Gastroesophageal sphincter (tissue), 4 donors: Measurements from ENCODE around the gene APOL4. TPM values are rescaled to one million over a fixed set of nuclear protein-coding genes. Genes with fewer than 3 reads are reported as not detected.
"Not testable (repeated sequence)": the region's sequence is repeated elsewhere in the genome, so short reads cannot be mapped to it uniquely, and the experiment has no call there.

ENCODE experiments used
- ATAC-seq: fragments of 150-250 bp; one replicate; pipeline ENCODE4 v1.9.1; 2016; ENCODE audit warnings: mild to moderate bottlenecking, moderate library complexity
- H3K27ac ChIP-seq, 4 donors: fragments of 200-600 bp; sonication (generic) in 3 of 4; 1 replicate in 3 of 4; 2 replicates in 1 of 4; pipeline ENCODE4 v1.5.1; 2016 to 2019
- H3K27me3 ChIP-seq: fragments of 200-600 bp; sonication (generic); one replicate; pipeline ENCODE4 v1.5.1; 2019
- H3K36me3 ChIP-seq, 2 donors: fragments of 200-600 bp; sonication (generic); one replicate each; pipeline ENCODE4 v1.5.1; 2019; ENCODE audit warnings: control low read depth in 1 of 2
- H3K4me1 ChIP-seq, 3 donors: fragments of 200-600 bp; sonication (generic); 1 replicate in 2 of 3; 2 replicates in 1 of 3; pipeline ENCODE4 v1.5.1; 2016 to 2019; ENCODE audit warnings: control low read depth in 2 of 3
- H3K4me3 ChIP-seq, 2 donors: fragments of 200-600 bp; sonication (generic); one replicate each; pipeline ENCODE4 v1.5.1; 2019; ENCODE audit warnings: mild to moderate bottlenecking in 1 of 2, moderate library complexity in 1 of 2
- H3K9me3 ChIP-seq, 3 donors: fragments of 200-600 bp; sonication (generic); one replicate each; pipeline ENCODE4 v1.5.1; 2017 to 2019; ENCODE audit warnings: control low read depth in 2 of 3
- CTCF ChIP-seq, 4 experiments: fragments of 200-600 bp in 2 of 4; fragments of 450-650 bp in 2 of 4; sonication (generic) in 1 of 4; IDR thresholded peaks; one replicate each; pipeline ENCODE4 v1.5.1; 2017 to 2019; ENCODE audit warnings: antibody characterized with exemption in 4 of 4, mild to moderate bottlenecking in 2 of 4, moderate library complexity in 2 of 4
- EP300 ChIP-seq: sonication (generic); formaldehyde crosslinking; IDR thresholded peaks from one replicate; pipeline ENCODE4 v1.6.1; 2017; ENCODE audit warnings: antibody characterized with exemption, mild to moderate bottlenecking
- POLR2A ChIP-seq, 2 donors: fragments of 450-650 bp; IDR thresholded peaks; one replicate each; pipeline ENCODE4 v1.6.1; 2017; ENCODE audit warnings: antibody characterized with exemption in 2 of 2, mild to moderate bottlenecking in 2 of 2, moderate library complexity in 1 of 2
- POLR2AphosphoS5 ChIP-seq: sonication (generic); formaldehyde crosslinking; IDR thresholded peaks from one replicate; pipeline ENCODE4 v1.6.1; 2017; ENCODE audit warnings: antibody characterized with exemption
- WGBS, 2 donors: methylation state at CpG; one replicate each; pipeline ENCODE4 v1.1.5; 2018; ENCODE audit warnings: low coverage in 1 of 2; 5-methylcytosine and 5-hydroxymethylcytosine counted together
- total RNA-seq, 4 donors: library from RNA; depleted of rRNA; stranded (reverse); fragments of >200 nt; gene quantifications; one replicate each; pipeline ENCODE4 v1.1.0, GENCODE V29; 2016

Gene APOL4
- total RNA-seq, 4 donors from 2014 or later: 1.1 to 18.8 (median 5.4) TPM

DNA sequence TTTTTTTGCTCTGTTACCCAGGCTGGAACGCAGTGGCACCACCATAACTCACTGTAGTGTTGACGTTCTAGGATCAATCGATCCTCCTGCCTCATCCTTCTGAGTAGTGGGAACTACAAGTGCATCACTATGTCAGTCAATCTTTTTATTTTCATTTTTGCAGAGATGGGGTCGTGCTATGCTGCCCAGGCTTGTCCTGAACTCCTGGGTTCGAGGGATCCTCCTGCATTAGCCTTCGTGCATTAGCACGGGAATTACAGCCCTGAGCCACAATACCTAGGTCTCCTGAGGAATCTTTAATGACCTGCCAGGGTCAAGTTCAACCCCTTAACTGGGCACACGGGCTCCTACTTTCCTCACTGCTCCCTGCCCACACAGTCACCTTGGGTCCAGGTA lies 45.5 kb downstream of the APOL4 start:
- peak overlapping the region; percentile 15 to 53 for H3K4me3 ChIP-seq
- no peaks in the 10 kb centered on the region for H3K36me3 ChIP-seq
- ATAC-seq: no peak
- no peaks in the 10 kb centered on the region for H3K27me3 ChIP-seq
- peak overlapping the region; percentile 58 to 93 (median 88) for H3K27ac ChIP-seq
- H3K9me3 ChIP-seq: no peaks in the 10 kb centered on the region
- TF ChIP-seq POLR2A (IDR thresholded peaks at IDR 0.05): no peak
- no peak for TF ChIP-seq CTCF (IDR thresholded peaks at IDR 0.05)
- no peak for TF ChIP-seq EP300
- TF ChIP-seq POLR2AphosphoS5: no peak
- WGBS, 2 donors: 45 to 63% methylated on average over 4 to 7 of the region's 8 CpGs
- H3K4me1 ChIP-seq: peaks cover 4 to 98% (median 24%) of the 10 kb centered on the region in 3 donors

- no peaks in the 10 kb centered on the region for H3K36me3 ChIP-seq
- H3K4me3 ChIP-seq: peak overlapping the region in 1 of 2 donors; percentile 53
- WGBS, 2 donors: 5 to 40% methylated on average over 2 of the region's 7 CpGs
- H3K4me1 ChIP-seq: peaks cover 4 to 98% (median 23%) of the 10 kb centered on the region in 3 donors
- peak; percentile 79 for ATAC-seq
- peak overlapping the region; percentile 47 to 93 (median 88) for H3K27ac ChIP-seq
- TF ChIP-seq CTCF (IDR thresholded peaks at IDR 0.05) (peak in 1 of 4 experiments; percentile 25), POLR2A (IDR thresholded peaks at IDR 0.05) (peak in 1 of 2 donors; percentile 12), POLR2AphosphoS5 (peak; percentile 89), EP300 (no peak)
- no peaks in the 10 kb centered on the region for H3K9me3 ChIP-seq
- H3K27me3 ChIP-seq: no peaks in the 10 kb centered on the region
Observed at GRCh38 chr22:36155702-36156101, 45.9 kb downstream of the APOL4 start.

- Histone ChIP-seq H3K27ac (peak overlapping the region; percentile 47 to 93 (median 88)), H3K4me3 (no peak overlapping the region), H3K27me3 (no peaks in the 10 kb centered on the region), H3K9me3 (no peaks in the 10 kb centered on the region), H3K4me1 (peaks cover 4 to 99% (median 32%) of the 10 kb centered on the region in 3 donors), H3K36me3 (peaks cover 0 to 2% of the 10 kb centered on the region in 2 donors)
- WGBS, 2 donors: 84 to 86% methylated on average over 3 of the region's 3 CpGs
- no peak for ATAC-seq
- TF ChIP-seq EP300 (no peak), CTCF (IDR thresholded peaks at IDR 0.05) (no peak), POLR2A (IDR thresholded peaks at IDR 0.05) (no peak), POLR2AphosphoS5 (no peak)
Observed at GRCh38 chr22:36154423-36154945, 47.1 kb downstream of the APOL4 start.

DNA sequence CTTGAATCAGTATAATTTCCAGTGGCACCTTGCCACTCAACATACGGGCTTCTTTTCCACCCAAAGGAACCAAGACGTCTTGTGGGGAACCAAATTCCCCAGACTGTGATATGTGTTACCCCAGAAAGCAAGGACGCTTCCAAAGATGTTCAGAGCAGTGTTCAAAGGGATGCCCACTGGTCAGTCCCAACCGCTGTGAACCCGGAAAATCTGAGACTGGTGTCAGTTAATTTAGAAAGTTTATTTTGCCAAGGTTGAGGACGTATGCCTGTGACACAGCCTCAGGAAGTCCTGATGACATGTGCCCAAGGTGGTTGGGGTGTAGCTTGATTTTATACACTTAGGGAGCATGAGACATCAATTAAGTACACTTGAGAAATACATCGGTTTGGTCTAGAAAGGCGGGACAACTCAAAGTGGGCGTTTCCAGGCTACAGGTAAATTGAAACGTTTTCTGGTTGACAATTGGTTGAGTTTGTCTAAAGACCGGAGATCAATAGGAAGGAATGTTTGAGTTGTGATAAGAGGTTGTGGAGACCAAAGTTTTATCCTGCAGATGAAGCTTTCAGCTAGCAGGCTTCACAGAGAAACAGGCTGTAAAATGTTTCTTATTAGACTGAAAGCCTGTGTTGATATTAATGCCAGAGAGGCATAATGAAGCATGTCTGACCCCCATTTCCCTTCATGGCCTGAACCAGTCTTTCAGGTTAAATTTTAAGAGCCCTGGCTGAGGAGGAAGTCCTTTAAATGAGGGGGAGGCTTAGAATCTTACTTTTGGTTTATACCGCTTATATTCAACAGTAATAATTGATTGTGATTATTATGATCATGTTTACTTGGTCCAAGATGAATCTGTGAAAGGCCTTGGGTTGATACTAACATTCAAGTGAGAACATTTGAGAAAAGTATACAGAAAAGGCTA lies 47.8 kb downstream of the APOL4 start:
- Histone ChIP-seq H3K36me3 (peaks cover 0 to 9% of the 10 kb centered on the region in 2 donors), H3K27me3 (no peaks in the 10 kb centered on the region), H3K4me3 (no peak overlapping the region), H3K9me3 (no peaks in the 10 kb centered on the region), H3K27ac (peak overlapping the region in 3 of 4 donors; percentile 88 to 93 (median 89)), H3K4me1 (peaks cover 4 to 99% (median 32%) of the 10 kb centered on the region in 3 donors)
- no peak for ATAC-seq
- WGBS, 2 donors: 80 to 82% methylated on average over 6 to 11 of the region's 12 CpGs
- no peak for TF ChIP-seq CTCF (IDR thresholded peaks at IDR 0.05)
- TF ChIP-seq POLR2AphosphoS5: no peak
- TF ChIP-seq EP300: no peak

DNA sequence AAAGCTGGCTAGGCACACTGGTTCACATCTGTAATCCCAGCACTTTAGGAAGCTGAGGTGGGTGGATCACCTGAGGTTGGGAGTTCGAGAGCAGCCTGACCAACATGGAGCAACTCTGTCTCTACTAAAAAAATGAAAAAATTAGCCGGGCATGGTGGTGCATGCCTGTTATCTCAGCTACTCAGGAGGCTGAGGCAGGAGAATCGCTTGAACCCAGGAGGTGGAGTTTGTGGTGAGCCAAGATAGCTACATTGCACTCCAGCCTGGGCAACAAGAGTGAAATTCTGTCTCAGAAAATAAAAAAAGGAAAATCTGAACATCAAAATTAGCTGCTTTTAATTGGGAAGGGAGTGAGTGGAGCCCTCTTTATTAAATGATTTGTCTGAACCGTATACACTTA lies 48.8 kb downstream of the APOL4 start:
- not testable (repeated sequence) for ATAC-seq, H3K4me3 ChIP-seq, H3K9me3 ChIP-seq, H3K27me3 ChIP-seq
- 91 to 94% methylated on average over 3 to 4 of the region's 4 CpGs for WGBS, 2 donors
- H3K27ac ChIP-seq: peak overlapping the region in 3 of 4 donors; percentile 0 to 89 (median 56)
- H3K36me3 ChIP-seq: peaks cover 0 to 18% of the 10 kb centered on the region in 2 donors
- H3K4me1 ChIP-seq: peaks cover 4 to 99% (median 32%) of the 10 kb centered on the region in 3 donors
